Retinal pigment epithelial cell (primary cell): Measurements from ENCODE around the gene GPRIN3.
"Not testable (repeated sequence)": the region's sequence is repeated elsewhere in the genome, so short reads cannot be mapped to it uniquely, and the experiment has no call there.

Source experiments
- DNase-seq: peaks from one replicate; pipeline ENCODE4 v3.0.0-alpha.2; 2010; ENCODE audit warnings: low read depth
- H3K4me3 ChIP-seq: 2 replicates; pipeline ENCODE4 v1.5.1; 2011; ENCODE audit warnings: mild to moderate bottlenecking, low read length, control low read depth, moderate library complexity
- TF ChIP-seq, protein P1 (sequence below): conservative IDR thresholded peaks from 2 replicates; pipeline ENCODE4 v1.5.1; 2011; ENCODE audit warnings: low read depth, low read length, control low read depth, inconsistent platforms

Gene GPRIN3

DNA sequence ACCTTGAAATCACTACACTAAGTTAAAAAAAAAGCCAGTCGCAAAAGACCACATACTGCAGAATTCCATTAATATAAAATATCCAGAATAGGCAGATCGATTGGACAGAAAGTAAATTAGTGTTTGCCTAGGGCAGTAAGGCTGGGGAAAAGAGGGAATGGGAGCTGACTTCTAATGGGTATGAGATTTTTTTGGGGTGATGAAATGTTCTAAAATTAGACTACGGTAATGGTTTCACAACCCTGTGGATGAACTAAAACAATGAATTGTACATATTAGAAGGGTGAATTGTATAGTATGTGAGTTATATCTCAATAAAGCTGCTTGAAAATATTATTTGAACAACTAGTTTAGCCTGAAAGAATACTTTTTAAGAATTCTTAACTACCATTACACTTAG, 6.7 kb upstream of the GPRIN3 start:
- DNase-seq = no peak
- H3K4me3 ChIP-seq = no peak overlapping the region
- TF ChIP-seq, protein P1, sequence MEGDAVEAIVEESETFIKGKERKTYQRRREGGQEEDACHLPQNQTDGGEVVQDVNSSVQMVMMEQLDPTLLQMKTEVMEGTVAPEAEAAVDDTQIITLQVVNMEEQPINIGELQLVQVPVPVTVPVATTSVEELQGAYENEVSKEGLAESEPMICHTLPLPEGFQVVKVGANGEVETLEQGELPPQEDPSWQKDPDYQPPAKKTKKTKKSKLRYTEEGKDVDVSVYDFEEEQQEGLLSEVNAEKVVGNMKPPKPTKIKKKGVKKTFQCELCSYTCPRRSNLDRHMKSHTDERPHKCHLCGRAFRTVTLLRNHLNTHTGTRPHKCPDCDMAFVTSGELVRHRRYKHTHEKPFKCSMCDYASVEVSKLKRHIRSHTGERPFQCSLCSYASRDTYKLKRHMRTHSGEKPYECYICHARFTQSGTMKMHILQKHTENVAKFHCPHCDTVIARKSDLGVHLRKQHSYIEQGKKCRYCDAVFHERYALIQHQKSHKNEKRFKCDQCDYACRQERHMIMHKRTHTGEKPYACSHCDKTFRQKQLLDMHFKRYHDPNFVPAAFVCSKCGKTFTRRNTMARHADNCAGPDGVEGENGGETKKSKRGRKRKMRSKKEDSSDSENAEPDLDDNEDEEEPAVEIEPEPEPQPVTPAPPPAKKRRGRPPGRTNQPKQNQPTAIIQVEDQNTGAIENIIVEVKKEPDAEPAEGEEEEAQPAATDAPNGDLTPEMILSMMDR = no peak

DNA sequence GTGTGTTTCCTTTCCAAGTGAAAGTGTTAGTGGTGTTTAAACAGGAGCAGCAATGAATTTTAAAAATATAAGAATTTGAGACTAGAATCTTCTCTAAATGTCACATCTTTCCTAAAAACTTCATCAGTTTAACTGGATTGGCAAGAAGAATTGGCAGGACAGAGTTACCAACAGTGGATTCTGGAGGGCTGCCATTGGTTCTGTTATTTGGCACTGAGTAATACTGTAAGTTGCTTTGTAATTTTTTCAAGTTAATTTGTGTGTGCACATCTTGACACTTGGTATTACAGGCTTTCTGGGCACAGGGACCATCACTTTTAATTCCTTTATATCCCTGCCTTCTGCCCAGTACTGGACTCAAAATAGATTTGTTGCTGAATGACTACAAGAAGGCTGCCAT, 4.5 kb upstream of the GPRIN3 start:
- no peak overlapping the region for H3K4me3 ChIP-seq
- DNase-seq = no peak
- TF ChIP-seq, protein P1 = no peak

DNA sequence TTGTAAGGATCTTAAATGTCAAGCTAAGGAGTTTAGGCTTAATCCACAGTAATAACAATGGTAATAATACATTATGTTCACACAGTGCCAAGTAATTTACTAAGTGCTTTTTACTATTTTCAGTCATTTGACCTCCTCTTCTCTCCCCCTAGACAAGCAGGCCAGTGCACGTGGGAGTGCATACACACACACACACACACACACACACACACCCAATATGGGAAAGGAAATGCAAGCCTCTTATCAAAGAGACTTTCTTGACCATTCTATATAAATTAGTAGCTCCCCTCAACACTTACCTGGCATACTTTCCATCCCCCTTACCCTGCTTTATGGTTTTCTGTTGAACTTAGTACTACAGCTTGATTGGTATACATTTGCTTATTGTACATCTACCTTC, 3.8 kb upstream of the GPRIN3 start:
- TF ChIP-seq, protein P1 = no peak
- no peak overlapping the region for H3K4me3 ChIP-seq
- DNase-seq = no peak

DNA sequence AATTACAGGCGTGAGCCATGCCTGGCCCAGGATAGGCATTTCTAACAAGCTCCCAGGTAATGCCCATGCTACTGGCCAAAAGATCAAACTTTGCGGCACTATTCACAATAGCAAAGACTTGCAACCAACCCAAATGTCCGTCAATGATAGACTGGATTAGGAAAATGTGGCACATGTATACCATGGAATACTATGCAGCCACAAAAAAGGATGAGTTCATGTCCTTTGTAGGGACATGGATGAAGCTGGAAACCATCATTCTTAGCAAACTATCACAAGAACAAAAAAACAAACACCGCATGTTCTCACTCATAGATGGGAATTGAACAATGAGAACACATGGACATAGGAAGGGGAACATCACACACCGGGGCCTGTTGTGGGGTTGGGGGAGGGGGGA, 1.6 kb upstream of the GPRIN3 start:
- not testable (repeated sequence) for DNase-seq, H3K4me3 ChIP-seq

DNA sequence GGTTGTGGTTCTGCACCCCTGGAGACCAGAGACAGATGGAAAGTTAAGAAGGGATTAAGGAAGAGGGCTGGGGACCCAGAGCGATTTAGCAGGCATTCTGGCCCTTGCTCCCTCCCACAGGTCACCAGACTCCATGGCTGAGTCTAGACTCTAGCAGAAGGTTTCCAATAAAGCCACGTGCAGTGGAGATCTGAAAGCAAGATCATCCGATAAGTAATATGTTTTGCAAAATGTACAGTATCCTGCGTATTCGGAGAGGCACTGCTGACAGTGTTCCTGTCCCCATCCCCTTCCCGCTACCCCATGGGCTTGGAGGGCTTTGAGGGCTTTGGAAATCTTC, 531 bp upstream of the GPRIN3 start:
- H3K4me3 ChIP-seq = peak overlapping the region; percentile 71
- TF ChIP-seq, protein P1 = no peak
- DNase-seq = no peak

DNA sequence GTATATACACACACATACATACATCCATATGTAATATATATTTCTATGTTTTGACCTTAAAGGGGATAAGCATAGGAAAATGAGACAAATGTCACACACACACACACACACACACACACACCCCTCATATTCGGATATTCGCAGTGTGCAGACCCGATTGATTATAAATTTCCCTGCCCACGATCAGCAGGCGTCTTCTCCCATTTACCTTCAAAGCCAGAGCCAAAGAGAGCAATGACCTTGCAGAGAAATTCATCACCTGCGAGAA, 488 bp downstream of the GPRIN3 start:
- H3K4me3 ChIP-seq = peak overlapping the region; percentile 71
- TF ChIP-seq, protein P1 = no peak
- no peak for DNase-seq

DNA sequence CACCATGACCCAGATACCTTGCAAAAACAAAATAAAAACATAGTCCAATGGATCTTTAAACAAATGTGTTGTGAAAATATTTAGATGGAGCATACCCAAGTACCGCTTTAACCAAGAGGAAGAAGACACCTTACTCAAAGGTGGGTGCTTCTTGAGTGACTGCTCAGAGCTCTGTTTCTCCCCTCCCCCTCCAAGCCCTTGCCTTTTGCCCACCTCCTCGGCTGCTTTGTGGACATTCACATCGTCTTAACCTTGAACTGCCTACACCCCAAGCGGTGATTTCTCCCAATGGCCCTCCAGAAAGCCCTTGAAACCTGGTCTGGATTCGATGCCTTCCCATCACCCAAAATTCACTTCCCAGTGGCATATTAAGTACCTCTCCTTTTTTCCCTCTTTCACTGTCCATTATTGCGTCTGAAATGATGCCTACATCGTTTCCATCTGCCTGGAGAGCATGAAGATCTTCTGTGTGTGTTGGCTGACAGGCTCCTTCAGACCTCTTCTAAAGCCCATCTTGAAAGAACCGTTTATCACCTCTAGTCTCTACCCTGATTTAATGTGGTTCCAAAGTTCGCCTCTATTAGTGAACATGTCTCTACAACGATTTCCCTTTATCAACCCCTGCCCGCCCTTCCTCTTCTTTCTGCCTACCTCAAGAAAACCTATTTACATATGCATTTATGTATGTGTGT, 968 bp downstream of the GPRIN3 start:
- H3K4me3 ChIP-seq = peak overlapping the region; percentile 71
- DNase-seq = no peak
- TF ChIP-seq, protein P1 = no peak
